ENCODE data around the gene GLP1R. TPM values are rescaled to one million over a fixed set of nuclear protein-coding genes. Genes with fewer than 3 reads are reported as not detected.

The GLP1R gene
- polyA plus RNA-seq, 1 of the 3 experiments (the other 2 are of a cell fraction), result not detected

DNA sequence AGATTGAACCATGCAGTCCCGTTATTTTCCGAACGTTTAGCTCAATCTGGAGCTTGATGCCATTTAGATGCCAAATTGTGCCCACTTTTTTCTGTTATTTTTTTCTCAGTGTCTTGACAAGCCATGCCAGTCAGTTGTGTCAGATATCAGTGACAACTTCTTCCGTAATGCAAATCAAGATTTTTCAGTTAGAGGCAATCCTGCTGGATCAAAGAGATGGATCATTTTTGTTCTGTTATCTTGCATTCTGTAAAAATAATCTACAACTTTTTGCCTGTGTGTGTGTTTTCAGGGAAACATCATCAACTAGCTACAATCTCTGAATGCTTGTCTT, 31.1 kb upstream of the GLP1R start:
- ChIA-PET POLR2A (no interaction called here), CTCF (interaction anchor here (1.0 to 2.7 kb wide), 6 partner anchors 9 to 292 kb away, joined by 3 to 19 read pairs (median 4); no protein-coding TSS in a partner anchor)

DNA sequence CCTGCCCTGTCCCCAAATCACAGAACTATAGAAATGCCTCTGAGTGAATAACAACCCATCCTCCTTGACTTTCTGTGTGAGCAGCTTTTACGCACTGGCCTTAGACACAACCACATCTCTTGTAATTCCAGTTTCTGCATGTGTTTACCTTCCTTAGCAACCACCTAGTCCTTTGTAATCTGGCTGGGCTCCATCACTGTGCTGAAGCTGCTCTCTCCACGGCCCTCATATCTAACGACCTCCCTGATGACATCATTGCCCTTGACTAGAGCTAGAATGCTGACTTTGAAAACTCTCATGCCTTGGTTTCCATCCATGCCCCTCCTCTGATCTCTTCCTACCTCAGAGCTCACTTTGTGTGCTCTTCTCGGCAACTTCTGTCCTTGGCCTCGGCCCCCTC, 30.5 kb upstream of the GLP1R start:
- Histone ChIP-seq H3K36me3 (replicated peaks in 1 of 2; ENCODE audit: control insufficient read depth in 1 of 2, insufficient read depth in 2 of 2, low read length in 1 of 2) (no peaks in the 10 kb centered on the region), H3K9me2 (no peaks in the 10 kb centered on the region), H3K4me1 (ENCODE audit: control insufficient read depth in 1 of 2, insufficient read depth in 2 of 2, low read depth in 1 of 2, low read length in 1 of 2) (no peaks in the 10 kb centered on the region), H3F3A (replicated peaks; ENCODE audit: insufficient read depth) (no peaks in the 10 kb centered on the region), H2AFZ (ENCODE audit: low read depth) (no peak overlapping the region), H3K4me2 (no peak overlapping the region), H4K20me1 (ENCODE audit: insufficient read depth) (no peaks in the 10 kb centered on the region), H3K79me2 (ENCODE audit: insufficient read depth) (no peaks in the 10 kb centered on the region), H3K9ac (no peak overlapping the region), H3K4me3 (ENCODE audit: low read depth in 2 of 2, low read length in 1 of 2) (no peak overlapping the region), H3K27ac (ENCODE audit: low read depth in 2 of 2, low read length in 1 of 2) (no peak overlapping the region), H3K9me3 (no peaks in the 10 kb centered on the region), H3K27me3 (ENCODE audit: insufficient read depth) (no peaks in the 10 kb centered on the region)
- ChIA-PET POLR2A (no interaction called here), CTCF (interaction anchor here (1.0 to 2.7 kb wide), 6 partner anchors 10 to 291 kb away, joined by 3 to 19 read pairs (median 4); no protein-coding TSS in a partner anchor)
- TF ChIP-seq FOSL2 (IDR thresholded peaks at IDR 0.05; ENCODE audit: borderline replicate concordance, low read depth), result no peak
- no peak for TF ChIP-seq MXI1 (IDR thresholded peaks at IDR 0.05; ENCODE audit: low read depth, low read length)
- no peak for TF ChIP-seq RCOR1 (IDR thresholded peaks at IDR 0.05; ENCODE audit: low read length)
- WGBS (ENCODE audit: low lambda C conversion rate), result 33% methylated on average over 5 of the region's 5 CpGs
- no peak for DNase-seq

More for the DNA sequence above, 31.1 kb upstream of the GLP1R start:
- 26% methylated on average over 4 of the region's 4 CpGs for WGBS (ENCODE audit: low lambda C conversion rate)
- Histone ChIP-seq H3K79me2 (ENCODE audit: insufficient read depth) (no peaks in the 10 kb centered on the region), H3K36me3 (replicated peaks in 1 of 2; ENCODE audit: control insufficient read depth in 1 of 2, insufficient read depth in 2 of 2, low read length in 1 of 2) (no peaks in the 10 kb centered on the region), H3K9ac (no peak overlapping the region), H4K20me1 (ENCODE audit: insufficient read depth) (no peaks in the 10 kb centered on the region), H3K27me3 (ENCODE audit: insufficient read depth) (no peaks in the 10 kb centered on the region), H2AFZ (ENCODE audit: low read depth) (no peak overlapping the region), H3K4me3 (ENCODE audit: low read depth in 2 of 2, low read length in 1 of 2) (no peak overlapping the region), H3K9me2 (no peaks in the 10 kb centered on the region), H3K4me1 (ENCODE audit: control insufficient read depth in 1 of 2, insufficient read depth in 2 of 2, low read depth in 1 of 2, low read length in 1 of 2) (no peaks in the 10 kb centered on the region), H3K9me3 (no peaks in the 10 kb centered on the region), H3K27ac (ENCODE audit: low read depth in 2 of 2, low read length in 1 of 2) (no peak overlapping the region), H3F3A (replicated peaks; ENCODE audit: insufficient read depth) (no peaks in the 10 kb centered on the region), H3K4me2 (no peak overlapping the region)
- TF ChIP-seq TCF12 (IDR thresholded peaks at IDR 0.05) (no peak), CHD2 (IDR thresholded peaks at IDR 0.05; ENCODE audit: low read length, partially characterized antibody) (no peak)
- TF ChIP-seq, protein P1, sequence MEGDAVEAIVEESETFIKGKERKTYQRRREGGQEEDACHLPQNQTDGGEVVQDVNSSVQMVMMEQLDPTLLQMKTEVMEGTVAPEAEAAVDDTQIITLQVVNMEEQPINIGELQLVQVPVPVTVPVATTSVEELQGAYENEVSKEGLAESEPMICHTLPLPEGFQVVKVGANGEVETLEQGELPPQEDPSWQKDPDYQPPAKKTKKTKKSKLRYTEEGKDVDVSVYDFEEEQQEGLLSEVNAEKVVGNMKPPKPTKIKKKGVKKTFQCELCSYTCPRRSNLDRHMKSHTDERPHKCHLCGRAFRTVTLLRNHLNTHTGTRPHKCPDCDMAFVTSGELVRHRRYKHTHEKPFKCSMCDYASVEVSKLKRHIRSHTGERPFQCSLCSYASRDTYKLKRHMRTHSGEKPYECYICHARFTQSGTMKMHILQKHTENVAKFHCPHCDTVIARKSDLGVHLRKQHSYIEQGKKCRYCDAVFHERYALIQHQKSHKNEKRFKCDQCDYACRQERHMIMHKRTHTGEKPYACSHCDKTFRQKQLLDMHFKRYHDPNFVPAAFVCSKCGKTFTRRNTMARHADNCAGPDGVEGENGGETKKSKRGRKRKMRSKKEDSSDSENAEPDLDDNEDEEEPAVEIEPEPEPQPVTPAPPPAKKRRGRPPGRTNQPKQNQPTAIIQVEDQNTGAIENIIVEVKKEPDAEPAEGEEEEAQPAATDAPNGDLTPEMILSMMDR (IDR thresholded peaks at IDR 0.05), result no peak
- no peak for DNase-seq

DNA sequence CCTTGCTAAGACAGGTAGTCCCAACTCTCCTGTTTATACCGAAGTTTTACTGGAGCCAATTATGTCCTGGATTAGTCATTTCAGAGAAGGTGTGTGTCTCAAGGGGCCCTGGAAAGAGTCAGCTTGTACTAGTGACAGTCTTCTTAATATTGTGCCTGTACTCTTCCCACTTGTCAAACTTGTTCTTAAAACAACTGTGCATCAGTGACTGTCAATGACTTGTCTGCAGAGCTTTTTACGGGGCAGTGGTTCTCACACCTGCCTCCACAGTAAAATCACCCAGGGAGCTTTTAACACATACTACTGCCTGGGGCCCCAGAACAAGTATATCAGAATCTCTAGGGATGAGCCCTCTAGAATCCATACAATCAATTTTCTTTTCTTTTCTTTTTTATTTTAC, 28.4 kb upstream of the GLP1R start:
- no peak overlapping the region for H3K9ac ChIP-seq
- CTCF ChIA-PET, result interaction anchor here (1.4 to 3.0 kb wide), 2 partner anchors 10 to 283 kb away, joined by 5 to 14 read pairs; no protein-coding TSS in a partner anchor
- no peak overlapping the region for H2AFZ ChIP-seq (ENCODE audit: low read depth)
- H3K9me2 ChIP-seq, result no peaks in the 10 kb centered on the region
- H3K27ac ChIP-seq (ENCODE audit: low read depth in 2 of 2, low read length in 1 of 2), result no peak overlapping the region
- H3F3A ChIP-seq (replicated peaks; ENCODE audit: insufficient read depth), result no peaks in the 10 kb centered on the region
- H3K4me3 ChIP-seq (ENCODE audit: low read depth in 2 of 2, low read length in 1 of 2), result no peak overlapping the region
- H3K4me2 ChIP-seq, result no peak overlapping the region
- no peaks in the 10 kb centered on the region for H3K79me2 ChIP-seq (ENCODE audit: insufficient read depth)
- H3K9me3 ChIP-seq, result no peaks in the 10 kb centered on the region
- no peaks in the 10 kb centered on the region for H3K27me3 ChIP-seq (ENCODE audit: insufficient read depth)
- H4K20me1 ChIP-seq (ENCODE audit: insufficient read depth), result no peaks in the 10 kb centered on the region
- TF ChIP-seq RAD21 (IDR thresholded peaks at IDR 0.05; ENCODE audit: low read length), result no peak
- no peak for TF ChIP-seq FOXM1 (IDR thresholded peaks at IDR 0.05; ENCODE audit: low read depth)
- TF ChIP-seq, protein P2, sequence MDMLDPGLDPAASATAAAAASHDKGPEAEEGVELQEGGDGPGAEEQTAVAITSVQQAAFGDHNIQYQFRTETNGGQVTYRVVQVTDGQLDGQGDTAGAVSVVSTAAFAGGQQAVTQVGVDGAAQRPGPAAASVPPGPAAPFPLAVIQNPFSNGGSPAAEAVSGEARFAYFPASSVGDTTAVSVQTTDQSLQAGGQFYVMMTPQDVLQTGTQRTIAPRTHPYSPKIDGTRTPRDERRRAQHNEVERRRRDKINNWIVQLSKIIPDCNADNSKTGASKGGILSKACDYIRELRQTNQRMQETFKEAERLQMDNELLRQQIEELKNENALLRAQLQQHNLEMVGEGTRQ (IDR thresholded peaks at IDR 0.05; ENCODE audit: borderline replicate concordance, low read depth, low read length), result no peak
- TF ChIP-seq, protein P3, sequence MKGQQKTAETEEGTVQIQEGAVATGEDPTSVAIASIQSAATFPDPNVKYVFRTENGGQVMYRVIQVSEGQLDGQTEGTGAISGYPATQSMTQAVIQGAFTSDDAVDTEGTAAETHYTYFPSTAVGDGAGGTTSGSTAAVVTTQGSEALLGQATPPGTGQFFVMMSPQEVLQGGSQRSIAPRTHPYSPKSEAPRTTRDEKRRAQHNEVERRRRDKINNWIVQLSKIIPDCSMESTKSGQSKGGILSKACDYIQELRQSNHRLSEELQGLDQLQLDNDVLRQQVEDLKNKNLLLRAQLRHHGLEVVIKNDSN (IDR thresholded peaks at IDR 0.05; ENCODE audit: borderline replicate concordance, low read depth), result no peak
- TF ChIP-seq MEF2A (IDR thresholded peaks at IDR 0.05; ENCODE audit: borderline replicate concordance, low read depth), result no peak
- TF ChIP-seq JUND (IDR thresholded peaks at IDR 0.05), result no peak
- TF ChIP-seq FOXJ3 (CRISPR knock-in tag; IDR thresholded peaks at IDR 0.05), result no peak
- no peak for TF ChIP-seq GATA2 (CRISPR knock-in tag; IDR thresholded peaks at IDR 0.05)
- no peak for TF ChIP-seq NRF1 (IDR thresholded peaks at IDR 0.05; ENCODE audit: low read depth, low read length)
- no peaks in the 10 kb centered on the region for H3K36me3 ChIP-seq (replicated peaks in 1 of 2; ENCODE audit: control insufficient read depth in 1 of 2, insufficient read depth in 2 of 2, low read length in 1 of 2)
- H3K4me1 ChIP-seq (ENCODE audit: control insufficient read depth in 1 of 2, insufficient read depth in 2 of 2, low read depth in 1 of 2, low read length in 1 of 2), result no peaks in the 10 kb centered on the region
- DNase-seq, result no peak
- POLR2A ChIA-PET, result no interaction called here
- 29% methylated on average over 2 of the region's 2 CpGs for WGBS (ENCODE audit: low lambda C conversion rate)

Measured in SK-N-SH (cell line).